ENCODE measurements around the gene SLC44A5. TPM values are rescaled to one million over a fixed set of nuclear protein-coding genes. Genes with fewer than 3 reads are reported as not detected.

SLC44A5 gene
- total and polyA plus RNA-seq, 10 donors = 0.28 to 4.0 (median 0.87) TPM

DNA sequence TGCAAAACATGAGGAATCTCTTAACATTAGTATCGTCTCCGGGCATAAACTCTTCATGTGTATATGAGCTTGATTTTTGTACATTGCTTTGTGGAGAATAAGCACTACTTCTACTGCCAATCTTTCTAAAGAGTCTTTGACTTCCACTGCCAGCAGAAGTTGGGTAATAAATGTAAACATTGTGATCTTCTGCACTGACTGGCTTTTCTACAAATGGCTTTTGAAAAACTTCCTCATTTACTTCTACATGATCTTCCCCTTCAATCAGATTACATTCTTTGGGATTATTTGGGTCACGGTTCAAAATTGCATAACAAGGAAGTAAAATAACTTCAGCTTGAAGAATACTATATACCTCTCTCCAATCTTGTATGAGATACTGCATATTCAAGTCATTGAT lies 30.4 kb upstream of the SLC44A5 start:
- TF ChIP-seq POLR2A (IDR thresholded peaks at IDR 0.05) = no peak
- TF ChIP-seq, protein P1, sequence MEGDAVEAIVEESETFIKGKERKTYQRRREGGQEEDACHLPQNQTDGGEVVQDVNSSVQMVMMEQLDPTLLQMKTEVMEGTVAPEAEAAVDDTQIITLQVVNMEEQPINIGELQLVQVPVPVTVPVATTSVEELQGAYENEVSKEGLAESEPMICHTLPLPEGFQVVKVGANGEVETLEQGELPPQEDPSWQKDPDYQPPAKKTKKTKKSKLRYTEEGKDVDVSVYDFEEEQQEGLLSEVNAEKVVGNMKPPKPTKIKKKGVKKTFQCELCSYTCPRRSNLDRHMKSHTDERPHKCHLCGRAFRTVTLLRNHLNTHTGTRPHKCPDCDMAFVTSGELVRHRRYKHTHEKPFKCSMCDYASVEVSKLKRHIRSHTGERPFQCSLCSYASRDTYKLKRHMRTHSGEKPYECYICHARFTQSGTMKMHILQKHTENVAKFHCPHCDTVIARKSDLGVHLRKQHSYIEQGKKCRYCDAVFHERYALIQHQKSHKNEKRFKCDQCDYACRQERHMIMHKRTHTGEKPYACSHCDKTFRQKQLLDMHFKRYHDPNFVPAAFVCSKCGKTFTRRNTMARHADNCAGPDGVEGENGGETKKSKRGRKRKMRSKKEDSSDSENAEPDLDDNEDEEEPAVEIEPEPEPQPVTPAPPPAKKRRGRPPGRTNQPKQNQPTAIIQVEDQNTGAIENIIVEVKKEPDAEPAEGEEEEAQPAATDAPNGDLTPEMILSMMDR (IDR thresholded peaks at IDR 0.05 in 8 of 11, conservative IDR thresholded peaks at IDR 0.05 in 3 of 11) = no peak
- no peak for TF ChIP-seq POLR2AphosphoS5 (IDR thresholded peaks at IDR 0.05)
- DNase-seq = no peak
- no peak overlapping the region for H3K27ac ChIP-seq
- H3K36me3 ChIP-seq = no peaks in the 10 kb centered on the region
- H3K9me3 ChIP-seq = peaks cover 0 to 5% (median 2%) of the 10 kb centered on the region in 8 donors
- H3K27me3 ChIP-seq (replicated peaks in 1 of 7) = no peaks in the 10 kb centered on the region
- H3K4me1 ChIP-seq = no peaks in the 10 kb centered on the region
- no peak overlapping the region for H3K4me3 ChIP-seq
- WGBS, 5 donors = 52 to 74% (median 70%) methylated on average over 3 of the region's 3 CpGs
- intact Hi-C loops (cut with DNase I; ENCODE audit: low total_unique reads) = no loop called here

DNA sequence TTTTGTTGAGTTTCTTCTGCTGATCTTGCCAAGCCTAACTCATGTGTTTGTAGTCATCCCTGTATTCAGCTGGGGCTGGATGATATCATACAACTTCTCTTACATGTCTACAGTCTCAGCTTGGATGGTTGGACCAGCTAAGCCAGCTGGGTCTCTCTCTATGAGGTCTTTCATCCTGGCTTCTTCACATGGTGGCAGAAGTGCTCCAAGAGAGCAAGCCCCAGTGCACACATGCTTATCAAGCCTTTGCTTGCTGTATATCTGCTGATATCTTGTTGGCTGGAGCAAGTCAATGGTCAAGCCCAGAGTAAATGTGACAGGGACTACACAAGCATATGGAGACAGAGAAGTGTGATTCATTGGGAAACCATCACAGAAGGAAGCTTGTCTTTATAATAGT lies 29.2 kb upstream of the SLC44A5 start:
- no peak overlapping the region for H3K27ac ChIP-seq
- no peak overlapping the region for H3K4me3 ChIP-seq
- H3K36me3 ChIP-seq = no peaks in the 10 kb centered on the region
- intact Hi-C loops (cut with DNase I; ENCODE audit: low total_unique reads) = no loop called here
- H3K27me3 ChIP-seq (replicated peaks in 1 of 7) = no peaks in the 10 kb centered on the region
- H3K9me3 ChIP-seq = no peaks in the 10 kb centered on the region
- TF ChIP-seq, protein P1 (IDR thresholded peaks at IDR 0.05 in 8 of 11, conservative IDR thresholded peaks at IDR 0.05 in 3 of 11) = no peak
- no peak for TF ChIP-seq POLR2AphosphoS5 (IDR thresholded peaks at IDR 0.05)
- no peak for TF ChIP-seq POLR2A (IDR thresholded peaks at IDR 0.05)
- H3K4me1 ChIP-seq = no peaks in the 10 kb centered on the region
- DNase-seq = no peak

DNA sequence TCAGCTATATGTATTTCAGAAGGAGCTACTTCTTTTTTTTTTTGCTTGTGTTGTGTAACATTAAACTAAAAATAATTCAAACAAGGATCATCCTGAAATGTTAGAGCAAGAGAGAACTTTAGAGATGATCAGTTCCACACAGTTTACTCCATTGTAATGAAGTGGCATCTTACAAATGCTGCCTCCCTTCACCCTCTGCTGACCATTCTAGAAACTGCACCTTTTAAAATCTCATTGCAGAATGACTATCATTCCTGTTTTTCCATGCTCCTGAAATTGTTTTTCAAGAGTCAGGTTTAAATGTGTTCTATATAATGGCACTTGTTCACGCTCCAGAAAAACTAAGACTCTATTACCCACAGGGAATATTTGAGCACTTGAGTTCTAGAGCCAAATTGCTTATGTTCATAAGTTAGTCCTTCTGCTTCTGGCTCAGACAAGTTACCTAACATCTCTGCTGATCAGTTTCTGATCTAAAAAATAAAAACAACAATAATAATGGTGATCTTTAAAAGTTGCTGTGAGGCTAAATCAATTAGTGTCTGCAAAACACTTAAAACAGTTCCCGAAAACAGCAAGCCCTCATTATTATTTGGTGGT lies 21.5 kb upstream of the SLC44A5 start:
- H3K27me3 ChIP-seq (replicated peaks in 1 of 7) = peaks cover 0 to 3% (median 0%) of the 10 kb centered on the region in 7 donors
- DNase-seq = no peak
- no peaks in the 10 kb centered on the region for H3K36me3 ChIP-seq
- no peak overlapping the region for H3K4me3 ChIP-seq
- H3K9me3 ChIP-seq = no peaks in the 10 kb centered on the region
- WGBS, 5 donors = 44 to 51% (median 47%) methylated on average over 2 of the region's 2 CpGs
- intact Hi-C loops (cut with DNase I; ENCODE audit: low total_unique reads) = loop anchor here (5.0 kb wide), 1 partner anchor 365 kb away; no protein-coding TSS in a partner anchor
- TF ChIP-seq, protein P1 (IDR thresholded peaks at IDR 0.05 in 8 of 11, conservative IDR thresholded peaks at IDR 0.05 in 3 of 11) = peak in 10 of 11 experiments; percentile 27 to 66 (median 54)
- TF ChIP-seq POLR2AphosphoS5 (IDR thresholded peaks at IDR 0.05) = no peak
- TF ChIP-seq POLR2A (IDR thresholded peaks at IDR 0.05) = no peak
- H3K4me1 ChIP-seq = no peaks in the 10 kb centered on the region
- no peak overlapping the region for H3K27ac ChIP-seq

DNA sequence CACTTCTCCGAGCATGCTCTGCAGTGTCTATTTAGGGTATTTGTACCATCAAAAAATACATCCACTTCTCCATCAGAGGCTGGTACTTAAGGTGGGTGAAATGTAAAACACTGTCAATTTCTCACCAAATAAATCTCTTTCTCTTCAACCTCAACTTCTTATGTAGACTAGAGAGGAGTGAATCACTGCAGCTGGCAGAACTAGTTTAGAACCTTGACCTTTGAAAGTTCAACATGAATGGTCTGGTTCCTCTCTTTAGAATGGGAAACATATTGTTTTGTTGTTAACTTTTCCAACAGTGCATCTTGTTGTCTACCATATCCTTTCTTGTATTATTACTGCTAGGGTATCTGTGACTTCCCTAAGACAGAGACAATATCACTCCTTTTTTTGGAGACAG lies 20.1 kb upstream of the SLC44A5 start:
- H3K9me3 ChIP-seq = no peaks in the 10 kb centered on the region
- intact Hi-C loops (cut with DNase I; ENCODE audit: low total_unique reads) = loop anchor here (5.0 kb wide), 1 partner anchor 364 kb away; no protein-coding TSS in a partner anchor
- H3K4me3 ChIP-seq = no peak overlapping the region
- TF ChIP-seq, protein P1 (IDR thresholded peaks at IDR 0.05 in 8 of 11, conservative IDR thresholded peaks at IDR 0.05 in 3 of 11) = no peak
- TF ChIP-seq POLR2AphosphoS5 (IDR thresholded peaks at IDR 0.05) (no peak), POLR2A (IDR thresholded peaks at IDR 0.05) (no peak)
- H3K27ac ChIP-seq = no peak overlapping the region
- no peaks in the 10 kb centered on the region for H3K36me3 ChIP-seq
- no peak for DNase-seq
- no peaks in the 10 kb centered on the region for H3K4me1 ChIP-seq
- WGBS, 5 donors = 70 to 88% (median 83%) methylated on average over 1 of the region's 1 CpG
- peaks cover 0 to 9% (median 0%) of the 10 kb centered on the region in 7 donors for H3K27me3 ChIP-seq (replicated peaks in 1 of 7)

All from spleen (tissue), 11 donors.